Astrocyte (in vitro differentiated cells and primary cell): ENCODE results near the gene ZNF860. TPM values are rescaled to one million over a fixed set of nuclear protein-coding genes. Genes with fewer than 3 reads are reported as not detected.

ENCODE experiments used
- DNase-seq: peaks from one replicate; pipeline ENCODE4 v3.0.0-alpha.2; 2010; ENCODE audit warnings: low read depth
- FAIRE-seq: peaks from 2 replicates; lab custom pipeline; 2011; peaks lifted over from hg19 to GRCh38; lab: Jason Lieb, UNC
- H2AFZ ChIP-seq: 2 replicates; pipeline ENCODE4 v1.6.0; 2012; ENCODE audit warnings: low read depth, low read length, inconsistent platforms
- H3K27ac ChIP-seq: 2 replicates; pipeline ENCODE4 v1.5.1; 2011; ENCODE audit warnings: low read depth, low read length, inconsistent platforms
- H3K27me3 ChIP-seq: 2 replicates; pipeline ENCODE4 v1.6.0; 2011; ENCODE audit warnings: low read length, inconsistent platforms; ENCODE audit not compliant: insufficient read depth
- H3K36me3 ChIP-seq: 2 replicates; pipeline ENCODE4 v1.5.1; 2011; ENCODE audit warnings: low read length, inconsistent platforms; ENCODE audit not compliant: insufficient read depth
- H3K4me1 ChIP-seq: 2 replicates; pipeline ENCODE4 v1.5.1; 2011; ENCODE audit warnings: low read length, inconsistent platforms; ENCODE audit not compliant: insufficient read depth
- H3K4me2 ChIP-seq: 2 replicates; pipeline ENCODE4 v1.6.0; 2012; ENCODE audit warnings: low read length, inconsistent platforms
- H3K4me3 ChIP-seq: 2 replicates; pipeline ENCODE4 v1.5.1; 2011; ENCODE audit warnings: low read depth, mild to moderate bottlenecking, low read length, inconsistent platforms; ENCODE audit not compliant: insufficient read depth
- H3K79me2 ChIP-seq: 2 replicates; pipeline ENCODE4 v1.6.0; 2012; ENCODE audit warnings: mild to moderate bottlenecking, low read length, inconsistent platforms; ENCODE audit not compliant: insufficient read depth
- H3K9ac ChIP-seq: 2 replicates; pipeline ENCODE4 v1.6.0; 2012; ENCODE audit warnings: mild to moderate bottlenecking, low read length, inconsistent platforms
- H3K9me3 ChIP-seq: 2 replicates; pipeline ENCODE4 v1.5.1; 2012; ENCODE audit warnings: low read depth, mild to moderate bottlenecking, low read length, inconsistent platforms; ENCODE audit not compliant: insufficient read depth
- H4K20me1 ChIP-seq: 2 replicates; pipeline ENCODE4 v1.6.0; 2012; ENCODE audit warnings: low read length, inconsistent platforms; ENCODE audit not compliant: insufficient read depth
- H3K27ac Mint-ChIP-seq: one replicate; pipeline ENCODE4 v1.8.0; 2021; ENCODE audit warnings: mild to moderate bottlenecking, mixed read lengths; ENCODE audit not compliant: unreplicated experiment
- H3K27me3 Mint-ChIP-seq: one replicate; pipeline ENCODE4 v1.8.0; 2021; ENCODE audit warnings: low read depth, mixed read lengths; ENCODE audit not compliant: unreplicated experiment
- H3K36me3 Mint-ChIP-seq: one replicate; pipeline ENCODE4 v1.8.0; 2021; ENCODE audit warnings: low read depth, mixed read lengths; ENCODE audit not compliant: unreplicated experiment
- H3K4me1 Mint-ChIP-seq: one replicate; pipeline ENCODE4 v1.8.0; 2021; ENCODE audit warnings: low read depth, mixed read lengths; ENCODE audit not compliant: unreplicated experiment
- H3K4me3 Mint-ChIP-seq: one replicate; pipeline ENCODE4 v1.8.0; 2021; ENCODE audit warnings: mild to moderate bottlenecking, moderate library complexity, mixed read lengths; ENCODE audit not compliant: unreplicated experiment
- H3K9me3 Mint-ChIP-seq: one replicate; pipeline ENCODE4 v1.8.0; 2021; ENCODE audit warnings: mild to moderate bottlenecking, mixed read lengths; ENCODE audit not compliant: unreplicated experiment
- CTCF ChIP-seq: IDR thresholded peaks from 2 replicates; pipeline ENCODE4 v1.5.1; 2011; ENCODE audit warnings: low read depth, mild to moderate bottlenecking, inconsistent platforms, low read length, moderate library complexity; ENCODE audit not compliant: insufficient read depth
- EZH2 ChIP-seq: IDR thresholded peaks from 2 replicates; pipeline ENCODE4 v1.6.1; 2012; ENCODE audit warnings: mild to moderate bottlenecking, low read length, inconsistent platforms; ENCODE audit not compliant: insufficient read depth
- total RNA-seq: library from RNA; stranded (reverse); gene quantifications from 2 replicates; pipeline ENCODE4 v1.2.1, GENCODE V29; 2021

The ZNF860 gene
- total RNA-seq, 1 donor from 2014 or later = 3.7 TPM

GRCh38 chr3:31959951-31960792 is 21.4 kb upstream of the ZNF860 start:
- H3K4me2 ChIP-seq = peak overlapping the region; percentile 79
- peaks cover 37% of the 10 kb centered on the region for H3K4me1 Mint-ChIP-seq
- TF ChIP-seq CTCF (no peak), EZH2 (no peak)
- peaks cover 21% of the 10 kb centered on the region for H3K79me2 ChIP-seq
- peak overlapping the region; percentile 22 for H2AFZ ChIP-seq
- H3K27me3 ChIP-seq = no peaks in the 10 kb centered on the region
- H3K27ac ChIP-seq = peak overlapping the region; percentile 55
- FAIRE-seq (peak; percentile 17), DNase-seq (peak; percentile 60)
- H3K9ac ChIP-seq = peak overlapping the region; percentile 61
- H4K20me1 ChIP-seq = no peaks in the 10 kb centered on the region
- peak overlapping the region; percentile 51 for H3K4me3 ChIP-seq
- H3K4me3 Mint-ChIP-seq = peak overlapping the region; percentile 73
- H3K27ac Mint-ChIP-seq = peak overlapping the region; percentile 99
- H3K36me3 ChIP-seq = no peaks in the 10 kb centered on the region
- H3K36me3 Mint-ChIP-seq = peaks cover 5% of the 10 kb centered on the region
- H3K4me1 ChIP-seq = peaks cover 30% of the 10 kb centered on the region
- peaks cover 3% of the 10 kb centered on the region for H3K9me3 Mint-ChIP-seq
- H3K9me3 ChIP-seq = peaks cover 7% of the 10 kb centered on the region
- H3K27me3 Mint-ChIP-seq = no peaks in the 10 kb centered on the region

GRCh38 chr3:31960793-31961431 is 20.6 kb upstream of the ZNF860 start:
- FAIRE-seq = no peak
- no peak overlapping the region for H2AFZ ChIP-seq
- peaks cover 37% of the 10 kb centered on the region for H3K4me1 Mint-ChIP-seq

More at GRCh38 chr3:31960793-31961431, 20.6 kb upstream of the ZNF860 start:
- Mint-ChIP-seq H3K27me3 (no peaks in the 10 kb centered on the region), H3K27ac (peak overlapping the region; percentile 99), H3K9me3 (no peaks in the 10 kb centered on the region), H3K36me3 (no peaks in the 10 kb centered on the region), H3K4me3 (peak overlapping the region; percentile 73)
- TF ChIP-seq CTCF (no peak), EZH2 (no peak)
- Histone ChIP-seq H3K4me1 (peaks cover 30% of the 10 kb centered on the region), H3K27me3 (no peaks in the 10 kb centered on the region), H3K27ac (peak overlapping the region; percentile 55), H3K4me3 (peak overlapping the region; percentile 51), H3K9ac (peak overlapping the region; percentile 61), H3K36me3 (no peaks in the 10 kb centered on the region), H3K9me3 (no peaks in the 10 kb centered on the region), H3K79me2 (peaks cover 18% of the 10 kb centered on the region), H3K4me2 (peak overlapping the region; percentile 79), H4K20me1 (no peaks in the 10 kb centered on the region)
- peak; percentile 83 for DNase-seq
